Measurements from ENCODE around the gene OR2T10.

DNA sequence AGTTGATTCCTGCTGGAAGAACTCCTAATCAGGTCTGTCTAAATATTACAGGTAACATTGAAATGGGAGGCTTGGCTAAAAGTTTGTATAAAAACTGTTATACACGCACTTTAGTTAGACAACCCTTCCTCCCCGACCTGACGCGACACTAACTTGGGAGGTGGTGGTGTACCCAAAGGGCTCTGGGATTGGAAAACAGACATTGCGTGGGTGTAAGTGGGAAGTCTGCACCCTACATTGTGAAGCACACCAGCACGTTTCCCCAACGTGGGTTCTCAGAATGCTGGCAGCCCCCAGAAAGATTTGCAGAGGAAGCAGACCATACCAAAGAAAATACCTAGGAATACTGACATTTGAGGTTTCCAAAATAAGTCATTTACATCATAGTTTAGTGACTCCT lies 20.6 kb upstream of the OR2T10 start:
- TF ChIP-seq CTCF (IDR thresholded peaks at IDR 0.05), result no peak
- no peak for TF ChIP-seq POLR2A (IDR thresholded peaks at IDR 0.05)
